Activated CD4-positive, alpha-beta memory T cell treated with anti-CD3 and anti-CD28 coated beads for 36 hours (primary cell): Measurements from ENCODE around the gene NQO1. TPM values are rescaled to one million over a fixed set of nuclear protein-coding genes. Genes with fewer than 3 reads are reported as not detected.

Source experiments
- CTCF ChIA-PET: fragments of 350-600 bp; sonication (Branson Sonifier 250); formaldehyde crosslinking; loops from one replicate; lab custom pipeline; 2021; ENCODE audit warnings: antibody characterized with exemption, inconsistent platforms; lab: Charles Lee
- POLR2A ChIA-PET: fragments of 350-600 bp; sonication (Branson Sonifier 250); formaldehyde crosslinking; loops from one replicate; lab custom pipeline; 2021; ENCODE audit warnings: antibody characterized with exemption; lab: Charles Lee
- DNase-seq: peaks from one replicate; pipeline ENCODE4 v3.0.0-alpha.2; 2020
- H3K27ac Mint-ChIP-seq: one replicate; pipeline ENCODE4 v1.8.0; 2021; ENCODE audit warnings: mixed read lengths
- H3K27me3 Mint-ChIP-seq: one replicate; pipeline ENCODE4 v1.8.0; 2021; ENCODE audit warnings: mixed read lengths
- H3K36me3 Mint-ChIP-seq: one replicate; pipeline ENCODE4 v1.8.0; 2021; ENCODE audit warnings: mixed read lengths
- H3K4me1 Mint-ChIP-seq: one replicate; pipeline ENCODE4 v1.8.0; 2021; ENCODE audit warnings: low read depth, mixed read lengths
- H3K4me3 Mint-ChIP-seq: one replicate; pipeline ENCODE4 v1.8.0; 2021; ENCODE audit warnings: mild to moderate bottlenecking, mixed read lengths
- H3K9me3 Mint-ChIP-seq: one replicate; pipeline ENCODE4 v1.8.0; 2021; ENCODE audit warnings: mixed read lengths
- intact Hi-C: fragments of 100-400 bp; cut with micrococcal nuclease; formaldehyde crosslinking; loops from one replicate; pipeline ENCODE4 v1.15.1; 2023
- total RNA-seq, 2 experiments: library from RNA; stranded (reverse); gene quantifications; one replicate each; pipeline ENCODE4 v1.2.3, GENCODE V29; 2021

The NQO1 gene
- total RNA-seq, 2 experiments from 2014 or later = 14.9 to 18.2 TPM

GRCh38 chr16:69699915-69700314, 26.4 kb downstream of the NQO1 start:
- H3K36me3 Mint-ChIP-seq = peaks cover 14% of the 10 kb centered on the region
- H3K9me3 Mint-ChIP-seq = no peaks in the 10 kb centered on the region
- no peak for DNase-seq
- ChIA-PET CTCF (interaction anchor here (0.6 to 1.5 kb wide), 4 partner anchors 10 to 304 kb away, joined by 3 to 5 read pairs (median 5); partner anchors contain the start of gene NOB1), POLR2A (no interaction called here)
- H3K4me1 Mint-ChIP-seq = no peaks in the 10 kb centered on the region
- H3K27ac Mint-ChIP-seq = no peak overlapping the region
- intact Hi-C loops = no loop called here
- H3K4me3 Mint-ChIP-seq = no peak overlapping the region
- H3K27me3 Mint-ChIP-seq = no peaks in the 10 kb centered on the region

GRCh38 chr16:69698404-69698803, 28.0 kb downstream of the NQO1 start:
- H3K27ac Mint-ChIP-seq = no peak overlapping the region
- ChIA-PET CTCF (interaction anchor here (0.6 to 1.2 kb wide), 2 partner anchors 20 to 302 kb away, joined by 3 read pairs; no protein-coding TSS in a partner anchor), POLR2A (no interaction called here)
- H3K36me3 Mint-ChIP-seq = peaks cover 23% of the 10 kb centered on the region
- H3K4me3 Mint-ChIP-seq = no peak overlapping the region
- no peaks in the 10 kb centered on the region for H3K4me1 Mint-ChIP-seq
- DNase-seq = no peak
- no peaks in the 10 kb centered on the region for H3K9me3 Mint-ChIP-seq
- intact Hi-C loops = no loop called here
- H3K27me3 Mint-ChIP-seq = no peaks in the 10 kb centered on the region

GRCh38 chr16:69693916-69694315, 32.4 kb downstream of the NQO1 start:
- Mint-ChIP-seq H3K36me3 (peaks cover 40% of the 10 kb centered on the region), H3K4me3 (no peak overlapping the region), H3K4me1 (peaks cover 17% of the 10 kb centered on the region), H3K9me3 (no peaks in the 10 kb centered on the region), H3K27me3 (no peaks in the 10 kb centered on the region), H3K27ac (no peak overlapping the region)
- intact Hi-C loops = no loop called here
- POLR2A ChIA-PET = no interaction called here
- no peak for DNase-seq
- CTCF ChIA-PET = interaction anchor here (2.3 kb wide), 1 partner anchor 298 kb away, joined by 8 read pairs; no protein-coding TSS in a partner anchor

- Mint-ChIP-seq H3K27me3 (no peaks in the 10 kb centered on the region), H3K9me3 (no peaks in the 10 kb centered on the region), H3K4me3 (no peak overlapping the region), H3K36me3 (peaks cover 40% of the 10 kb centered on the region), H3K4me1 (peaks cover 17% of the 10 kb centered on the region), H3K27ac (peak overlapping the region; percentile 77)
- ChIA-PET POLR2A (interaction anchor here (1.5 kb wide), 1 partner anchor 128 kb away, joined by 4 read pairs; no protein-coding TSS in a partner anchor), CTCF (interaction anchor here (0.8 to 2.0 kb wide), 2 partner anchors 62 to 296 kb away, joined by 3 to 7 read pairs; partner anchors contain the start of gene NOB1)
- peak; percentile 26 for DNase-seq
- intact Hi-C loops = no loop called here
Measured at GRCh38 chr16:69691980-69692911, 34.1 kb downstream of the NQO1 start.

- H3K4me1 Mint-ChIP-seq = peaks cover 17% of the 10 kb centered on the region
- intact Hi-C loops = no loop called here
- no peak overlapping the region for H3K4me3 Mint-ChIP-seq
- H3K27me3 Mint-ChIP-seq = no peaks in the 10 kb centered on the region
- peaks cover 29% of the 10 kb centered on the region for H3K36me3 Mint-ChIP-seq
- H3K9me3 Mint-ChIP-seq = no peaks in the 10 kb centered on the region
- no peak for DNase-seq
- H3K27ac Mint-ChIP-seq = no peak overlapping the region
- ChIA-PET CTCF (no interaction called here), POLR2A (no interaction called here)
Measured at GRCh38 chr16:69688589-69688988, 37.8 kb downstream of the NQO1 start.

GRCh38 chr16:69680358-69680757, 46.0 kb downstream of the NQO1 start:
- CTCF ChIA-PET = no interaction called here
- intact Hi-C loops = no loop called here
- Mint-ChIP-seq H3K9me3 (no peaks in the 10 kb centered on the region), H3K27me3 (no peaks in the 10 kb centered on the region), H3K4me3 (no peak overlapping the region), H3K4me1 (no peaks in the 10 kb centered on the region), H3K27ac (no peak overlapping the region), H3K36me3 (peaks cover 15% of the 10 kb centered on the region)
- DNase-seq = no peak
- POLR2A ChIA-PET = no interaction called here

GRCh38 chr16:69672998-69673713, 53.2 kb downstream of the NQO1 start:
- no peak for DNase-seq
- H3K9me3 Mint-ChIP-seq = no peaks in the 10 kb centered on the region
- intact Hi-C loops = no loop called here
- ChIA-PET CTCF (interaction anchor here (0.8 to 1.1 kb wide), 3 partner anchors 31 to 277 kb away, joined by 3 to 4 read pairs (median 3); no protein-coding TSS in a partner anchor), POLR2A (no interaction called here)
- H3K36me3 Mint-ChIP-seq = peaks cover 25% of the 10 kb centered on the region
- no peak overlapping the region for H3K4me3 Mint-ChIP-seq
- no peak overlapping the region for H3K27ac Mint-ChIP-seq
- no peaks in the 10 kb centered on the region for H3K27me3 Mint-ChIP-seq
- H3K4me1 Mint-ChIP-seq = no peaks in the 10 kb centered on the region

GRCh38 chr16:69672315-69672997, 53.9 kb downstream of the NQO1 start:
- CTCF ChIA-PET = interaction anchor here (1.0 to 1.1 kb wide), 2 partner anchors 32 to 175 kb away, joined by 3 read pairs; no protein-coding TSS in a partner anchor
- H3K9me3 Mint-ChIP-seq = no peaks in the 10 kb centered on the region
- intact Hi-C loops = no loop called here
- no peak overlapping the region for H3K27ac Mint-ChIP-seq
- H3K36me3 Mint-ChIP-seq = peaks cover 24% of the 10 kb centered on the region
- no peaks in the 10 kb centered on the region for H3K4me1 Mint-ChIP-seq
- DNase-seq = no peak
- no peaks in the 10 kb centered on the region for H3K27me3 Mint-ChIP-seq
- POLR2A ChIA-PET = no interaction called here
- H3K4me3 Mint-ChIP-seq = no peak overlapping the region

- no peak overlapping the region for H3K27ac Mint-ChIP-seq
- no peaks in the 10 kb centered on the region for H3K9me3 Mint-ChIP-seq
- peaks cover 17% of the 10 kb centered on the region for H3K36me3 Mint-ChIP-seq
- DNase-seq = no peak
- ChIA-PET POLR2A (no interaction called here), CTCF (interaction anchor here (0.7 to 1.2 kb wide), 3 partner anchors 29 to 273 kb away, joined by 3 to 4 read pairs (median 3); no protein-coding TSS in a partner anchor)
- intact Hi-C loops = no loop called here
- H3K4me3 Mint-ChIP-seq = no peak overlapping the region
- H3K4me1 Mint-ChIP-seq = no peaks in the 10 kb centered on the region
- H3K27me3 Mint-ChIP-seq = no peaks in the 10 kb centered on the region
Measured at GRCh38 chr16:69669577-69669976, 56.8 kb downstream of the NQO1 start.

GRCh38 chr16:69663846-69664245, 62.5 kb downstream of the NQO1 start:
- Mint-ChIP-seq H3K36me3 (peaks cover 22% of the 10 kb centered on the region), H3K27ac (no peak overlapping the region), H3K9me3 (no peaks in the 10 kb centered on the region), H3K27me3 (no peaks in the 10 kb centered on the region), H3K4me1 (no peaks in the 10 kb centered on the region), H3K4me3 (no peak overlapping the region)
- no peak for DNase-seq
- intact Hi-C loops = no loop called here
- ChIA-PET POLR2A (no interaction called here), CTCF (no interaction called here)

GRCh38 chr16:69662901-69663300, 63.5 kb downstream of the NQO1 start:
- H3K27ac Mint-ChIP-seq = no peak overlapping the region
- no peak overlapping the region for H3K4me3 Mint-ChIP-seq
- no peaks in the 10 kb centered on the region for H3K9me3 Mint-ChIP-seq
- H3K4me1 Mint-ChIP-seq = no peaks in the 10 kb centered on the region
- CTCF ChIA-PET = no interaction called here
- no peak for DNase-seq
- peaks cover 20% of the 10 kb centered on the region for H3K36me3 Mint-ChIP-seq
- H3K27me3 Mint-ChIP-seq = no peaks in the 10 kb centered on the region
- intact Hi-C loops = no loop called here
- POLR2A ChIA-PET = no interaction called here
